ENCODE data around the gene DIABLO. TPM values are rescaled to one million over a fixed set of nuclear protein-coding genes. Genes with fewer than 3 reads are reported as not detected.

Gene DIABLO
- total RNA-seq, 1 experiment from 2014 or later = 47.9 TPM

GRCh38 chr12:122250536-122250935 is 24.7 kb upstream of the DIABLO start:
- Histone ChIP-seq H3F3A (ENCODE audit: insufficient read depth, low read depth) (no peaks in the 10 kb centered on the region), H3K79me2 (ENCODE audit: low read depth) (no peaks in the 10 kb centered on the region), H2AFZ (no peak overlapping the region), H4K20me1 (ENCODE audit: insufficient read depth) (peaks cover 4% of the 10 kb centered on the region), H3K4me3 (no peak overlapping the region), H3K27me3 (ENCODE audit: insufficient read depth, low read depth) (no peaks in the 10 kb centered on the region), H3K9me3 (ENCODE audit: insufficient read depth, low read depth) (no peaks in the 10 kb centered on the region), H3K4me2 (no peak overlapping the region), H3K4me1 (replicated peaks; ENCODE audit: insufficient read depth) (no peaks in the 10 kb centered on the region), H3K9me2 (ENCODE audit: insufficient read depth) (no peaks in the 10 kb centered on the region), H3K27ac (no peak overlapping the region), H3K36me3 (ENCODE audit: low read depth) (no peaks in the 10 kb centered on the region)
- BruUV-seq (replicated peaks) = no TSS peak
- ChIA-PET POLR2A (ENCODE audit: unreplicated experiment) (no interaction called here), CTCF (no interaction called here)
- intact Hi-C loops (cut with micrococcal nuclease; ENCODE audit: unreplicated experiment) = no loop called here
- no peak for TF ChIP-seq CTCF (conservative IDR thresholded peaks at IDR 0.05)
- no peak for TF ChIP-seq EZH2 (IDR thresholded peaks at IDR 0.05; ENCODE audit: low read depth)
- no peak for DNase-seq

GRCh38 chr12:122250047-122250446 is 24.2 kb upstream of the DIABLO start:
- H3K4me3 ChIP-seq = no peak overlapping the region
- no peaks in the 10 kb centered on the region for H3K36me3 ChIP-seq (ENCODE audit: low read depth)
- no TSS peak for BruUV-seq (replicated peaks)
- H3K4me1 ChIP-seq (replicated peaks; ENCODE audit: insufficient read depth) = no peaks in the 10 kb centered on the region
- H3K9me2 ChIP-seq (ENCODE audit: insufficient read depth) = no peaks in the 10 kb centered on the region
- no peak overlapping the region for H2AFZ ChIP-seq
- H3K4me2 ChIP-seq = no peak overlapping the region
- no peaks in the 10 kb centered on the region for H3K79me2 ChIP-seq (ENCODE audit: low read depth)
- POLR2A ChIA-PET (ENCODE audit: unreplicated experiment) = no interaction called here
- DNase-seq = no peak
- H4K20me1 ChIP-seq (ENCODE audit: insufficient read depth) = peaks cover 4% of the 10 kb centered on the region
- CTCF ChIA-PET = no interaction called here
- intact Hi-C loops (cut with micrococcal nuclease; ENCODE audit: unreplicated experiment) = no loop called here
- no peak overlapping the region for H3K27ac ChIP-seq
- H3K9me3 ChIP-seq (ENCODE audit: insufficient read depth, low read depth) = no peaks in the 10 kb centered on the region
- H3K27me3 ChIP-seq (ENCODE audit: insufficient read depth, low read depth) = no peaks in the 10 kb centered on the region
- no peaks in the 10 kb centered on the region for H3F3A ChIP-seq (ENCODE audit: insufficient read depth, low read depth)
- TF ChIP-seq CTCF (conservative IDR thresholded peaks at IDR 0.05) = no peak
- no peak for TF ChIP-seq EZH2 (IDR thresholded peaks at IDR 0.05; ENCODE audit: low read depth)

- no peak overlapping the region for H2AFZ ChIP-seq
- intact Hi-C loops (cut with micrococcal nuclease; ENCODE audit: unreplicated experiment) = no loop called here
- CTCF ChIA-PET = no interaction called here
- no peaks in the 10 kb centered on the region for H3K9me3 ChIP-seq (ENCODE audit: insufficient read depth, low read depth)
- no peaks in the 10 kb centered on the region for H3K9me2 ChIP-seq (ENCODE audit: insufficient read depth)
- H3K36me3 ChIP-seq (ENCODE audit: low read depth) = no peaks in the 10 kb centered on the region
- H3K27ac ChIP-seq = no peak overlapping the region
- no peak overlapping the region for H3K4me2 ChIP-seq
- H3K27me3 ChIP-seq (ENCODE audit: insufficient read depth, low read depth) = no peaks in the 10 kb centered on the region
- no TSS peak for BruUV-seq (replicated peaks)
- no peak for DNase-seq
- POLR2A ChIA-PET (ENCODE audit: unreplicated experiment) = interaction anchor here (0.6 kb wide), 1 partner anchor 228 kb away, joined by 4 read pairs; no protein-coding TSS in a partner anchor
- H3K79me2 ChIP-seq (ENCODE audit: low read depth) = no peaks in the 10 kb centered on the region
- H3K4me3 ChIP-seq = no peak overlapping the region
- H3K4me1 ChIP-seq (replicated peaks; ENCODE audit: insufficient read depth) = no peaks in the 10 kb centered on the region
- H4K20me1 ChIP-seq (ENCODE audit: insufficient read depth) = no peaks in the 10 kb centered on the region; the same call in 1 of the 2 replicates
- TF ChIP-seq EZH2 (IDR thresholded peaks at IDR 0.05; ENCODE audit: low read depth) (no peak), CTCF (conservative IDR thresholded peaks at IDR 0.05) (no peak)
- H3F3A ChIP-seq (ENCODE audit: insufficient read depth, low read depth) = no peaks in the 10 kb centered on the region
Measured at GRCh38 chr12:122245553-122245952, 19.7 kb upstream of the DIABLO start.

Data from PC-9 (cell line).